ENCODE data around the gene ELANE.

The ELANE gene

DNA sequence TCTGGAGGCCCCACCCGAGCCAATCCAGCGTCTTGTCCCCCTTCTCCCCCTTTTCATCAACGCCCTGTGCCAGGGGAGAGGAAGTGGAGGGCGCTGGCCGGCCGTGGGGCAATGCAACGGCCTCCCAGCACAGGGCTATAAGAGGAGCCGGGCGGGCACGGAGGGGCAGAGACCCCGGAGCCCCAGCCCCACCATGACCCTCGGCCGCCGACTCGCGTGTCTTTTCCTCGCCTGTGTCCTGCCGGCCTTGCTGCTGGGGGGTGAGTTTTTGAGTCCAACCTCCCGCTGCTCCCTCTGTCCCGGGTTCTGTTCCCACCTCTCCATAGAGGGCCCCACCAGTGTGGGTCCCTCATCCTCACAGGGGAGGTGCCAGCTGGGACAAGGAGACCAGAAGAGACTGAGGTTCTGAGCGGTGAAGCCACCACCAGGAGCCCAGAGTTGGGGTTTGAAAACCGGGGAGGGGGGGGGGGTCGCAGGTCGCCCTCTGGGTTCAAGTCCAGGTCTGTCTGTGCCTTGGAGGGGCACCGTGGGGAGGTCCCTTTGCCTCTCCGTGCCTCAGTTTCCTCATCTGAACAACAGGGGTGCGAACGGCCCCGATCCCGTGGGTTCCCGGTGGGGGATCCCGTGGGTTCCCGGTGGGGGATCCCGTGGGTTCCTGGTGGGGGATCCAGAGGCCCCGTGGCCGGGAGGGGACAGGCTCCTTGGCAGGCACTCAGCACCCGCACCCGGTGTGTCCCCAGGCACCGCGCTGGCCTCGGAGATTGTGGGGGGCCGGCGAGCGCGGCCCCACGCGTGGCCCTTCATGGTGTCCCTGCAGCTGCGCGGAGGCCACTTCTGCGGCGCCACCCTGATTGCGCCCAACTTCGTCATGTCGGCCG, at the start of gene ELANE:
Gene ELANE (plus strand): TSS at position 168 of the 878 bp plus-strand sequence. CDS start 26 bp downstream, at position 194.
- no peak for DNase-seq

DNA sequence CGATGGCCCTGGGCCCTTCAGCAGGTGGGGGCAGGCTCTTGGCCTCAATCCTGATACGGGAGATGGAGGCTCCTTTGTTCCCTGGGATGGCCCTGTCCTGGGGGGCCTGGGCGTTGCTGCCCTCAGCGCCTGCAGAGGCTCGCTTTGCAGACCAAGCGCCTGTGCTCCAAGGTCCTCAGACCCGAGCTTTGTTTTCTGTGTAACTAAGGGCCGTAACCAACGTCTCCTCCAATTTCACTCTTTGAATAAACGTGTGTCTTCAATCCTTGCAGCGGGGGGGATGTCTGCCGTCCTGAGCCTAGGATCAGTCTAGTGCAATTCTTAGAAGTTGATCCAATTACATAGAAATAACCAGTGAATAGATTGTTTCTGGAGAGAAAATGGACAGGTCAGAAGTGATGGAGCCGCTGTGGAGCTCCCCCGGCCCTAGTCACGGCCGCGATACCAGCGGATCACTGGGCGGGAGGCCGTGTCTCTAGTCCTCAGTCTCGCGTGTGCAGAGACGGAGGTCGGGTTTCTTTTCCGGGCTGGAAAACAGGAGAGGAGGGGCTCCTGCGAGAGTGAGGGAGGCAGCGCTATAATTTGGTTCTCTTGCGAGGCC, 49.5 kb upstream of the ELANE start:
- no peak for DNase-seq

DNA sequence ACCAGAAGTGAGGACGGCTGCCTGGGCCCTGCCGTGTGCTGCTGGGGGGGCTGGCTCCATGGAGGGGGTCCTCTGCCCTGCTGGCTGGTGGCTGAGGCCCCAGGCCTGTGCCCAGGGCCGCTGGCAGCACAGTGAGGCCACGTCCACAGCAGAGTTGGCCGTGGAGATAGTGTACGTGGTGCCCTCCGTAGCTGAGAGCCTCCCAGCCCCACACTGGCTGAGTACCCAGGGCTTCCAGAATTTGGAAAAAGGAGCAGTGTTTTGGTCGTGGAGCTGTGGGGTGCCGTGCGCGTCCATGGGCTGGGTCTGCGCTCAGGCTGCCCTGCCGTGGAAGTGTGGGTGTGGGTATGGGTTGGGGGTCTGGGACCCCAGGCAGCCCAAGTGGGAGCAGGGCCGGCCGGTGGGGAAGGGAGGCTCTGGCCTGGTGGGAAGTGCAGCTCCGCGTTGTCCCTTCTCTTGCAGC, 49.0 kb upstream of the ELANE start:
- no peak for DNase-seq

DNA sequence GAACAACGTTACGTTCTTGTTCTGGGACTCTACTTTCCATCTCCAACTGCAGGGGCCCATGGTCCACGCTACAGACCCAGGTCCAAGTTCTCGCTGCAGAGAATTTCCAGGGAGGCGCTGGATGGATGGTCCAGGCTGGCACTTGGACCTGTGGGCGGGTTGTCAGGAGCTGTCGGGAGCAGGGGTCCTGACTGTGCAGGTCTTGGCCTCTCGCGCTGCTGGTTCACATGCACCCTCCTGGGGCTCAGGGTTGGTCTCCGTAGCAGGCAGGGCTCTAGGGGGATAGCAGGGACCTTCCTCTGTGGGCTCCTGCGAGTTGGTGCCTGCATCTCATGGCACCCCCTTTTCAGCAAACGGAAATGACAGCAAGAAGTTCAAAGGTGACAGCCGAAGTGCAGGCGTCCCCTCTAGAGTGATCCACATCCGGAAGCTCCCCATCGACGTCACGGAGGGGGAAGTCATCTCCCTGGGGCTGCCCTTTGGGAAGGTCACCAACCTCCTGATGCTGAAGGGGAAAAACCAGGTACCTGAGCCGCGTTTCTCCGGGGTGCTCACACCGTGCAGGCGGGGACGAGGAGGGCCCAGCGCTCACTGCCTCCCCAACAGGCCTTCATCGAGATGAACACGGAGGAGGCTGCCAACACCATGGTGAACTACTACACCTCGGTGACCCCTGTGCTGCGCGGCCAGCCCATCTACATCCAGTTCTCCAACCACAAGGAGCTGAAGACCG, 48.3 kb upstream of the ELANE start:
- no peak for DNase-seq

DNA sequence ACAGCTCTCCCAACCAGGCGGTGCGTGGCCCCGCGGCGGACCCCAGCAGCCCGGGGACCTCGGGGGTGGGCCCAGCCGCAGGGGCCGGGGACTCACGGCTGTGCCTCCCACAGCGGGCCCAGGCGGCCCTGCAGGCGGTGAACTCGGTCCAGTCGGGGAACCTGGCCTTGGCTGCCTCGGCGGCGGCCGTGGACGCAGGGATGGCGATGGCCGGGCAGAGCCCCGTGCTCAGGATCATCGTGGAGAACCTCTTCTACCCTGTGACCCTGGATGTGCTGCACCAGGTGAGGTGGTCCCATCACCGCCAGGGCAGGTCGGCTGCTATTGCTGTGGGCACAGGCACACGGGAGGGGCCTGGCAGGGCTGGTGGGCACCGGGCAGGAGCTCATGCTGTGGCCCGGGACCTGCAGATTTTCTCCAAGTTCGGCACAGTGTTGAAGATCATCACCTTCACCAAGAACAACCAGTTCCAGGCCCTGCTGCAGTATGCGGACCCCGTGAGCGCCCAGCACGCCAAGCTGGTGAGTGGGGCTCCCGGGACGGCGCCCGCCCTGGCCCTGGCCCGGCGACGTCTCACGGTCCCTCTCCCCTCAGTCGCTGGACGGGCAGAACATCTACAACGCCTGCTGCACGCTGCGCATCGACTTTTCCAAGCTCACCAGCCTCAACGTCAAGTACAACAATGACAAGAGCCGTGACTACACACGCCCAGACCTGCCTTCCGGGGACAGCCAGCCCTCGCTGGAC, 47.5 kb upstream of the ELANE start:
- DNase-seq = no peak

DNA sequence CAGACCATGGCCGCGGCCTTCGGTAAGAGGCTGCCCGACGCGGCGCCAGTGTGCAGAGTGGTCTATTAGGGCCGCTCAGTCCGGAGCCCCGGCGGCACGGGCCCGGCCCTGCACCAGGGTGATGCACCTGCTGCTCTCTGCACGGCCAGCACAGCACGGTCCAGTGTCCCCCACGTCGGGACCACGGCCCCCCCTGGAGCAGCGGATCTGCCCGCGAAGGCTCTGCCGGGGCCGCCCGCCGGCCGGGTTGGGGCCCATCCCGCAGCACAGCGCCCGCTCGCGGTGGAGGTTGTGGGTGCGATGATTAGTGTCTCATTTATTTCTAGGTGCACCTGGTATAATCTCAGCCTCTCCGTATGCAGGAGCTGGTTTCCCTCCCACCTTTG, 46.9 kb upstream of the ELANE start:
- no peak for DNase-seq

DNA sequence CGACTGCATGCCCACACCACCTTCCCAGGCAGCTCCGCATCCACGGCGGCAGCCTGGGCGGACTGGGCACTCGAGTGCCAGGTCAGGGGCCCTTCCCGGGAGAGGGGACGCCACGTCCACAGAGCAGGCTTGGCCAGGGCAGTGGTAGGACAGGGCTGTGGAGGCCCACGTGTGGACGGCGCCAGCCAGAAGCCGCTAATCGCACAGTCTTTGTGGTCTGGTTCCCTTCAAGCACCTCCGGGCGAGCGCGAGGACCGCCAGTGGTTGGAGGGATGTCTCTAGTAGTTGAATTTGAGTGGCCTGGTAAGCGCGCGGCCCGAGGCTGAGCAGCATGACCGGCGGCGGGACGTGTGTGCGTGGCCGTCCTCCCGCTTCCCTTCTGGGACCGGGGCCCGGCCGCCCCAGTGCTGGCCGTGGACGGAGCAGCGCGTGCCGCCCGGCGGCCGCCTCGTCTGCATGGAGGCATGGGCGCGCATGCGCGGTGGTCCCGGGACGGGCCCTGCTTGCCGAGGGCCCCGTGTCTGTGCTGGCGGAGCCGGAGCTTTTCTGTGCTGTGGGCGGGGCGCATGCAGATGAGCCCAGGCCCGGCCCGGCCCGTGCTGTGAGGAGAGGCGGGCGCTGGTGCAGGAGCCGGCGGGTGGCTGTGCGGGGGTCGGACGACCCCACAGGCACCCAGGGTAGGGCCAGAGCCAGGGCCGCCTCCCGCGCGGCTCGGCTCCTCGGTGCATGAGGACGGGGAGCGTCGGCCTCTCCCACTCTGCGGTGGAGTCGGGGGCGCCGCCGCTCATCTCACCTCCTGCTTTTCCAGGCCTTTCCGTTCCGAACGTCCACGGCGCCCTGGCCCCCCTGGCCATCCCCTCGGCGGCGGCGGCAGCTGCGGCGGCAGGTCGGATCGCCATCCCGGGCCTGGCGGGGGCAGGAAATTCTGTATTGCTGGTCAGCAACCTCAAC, 46.2 kb upstream of the ELANE start:
- DNase-seq = no peak

DNA sequence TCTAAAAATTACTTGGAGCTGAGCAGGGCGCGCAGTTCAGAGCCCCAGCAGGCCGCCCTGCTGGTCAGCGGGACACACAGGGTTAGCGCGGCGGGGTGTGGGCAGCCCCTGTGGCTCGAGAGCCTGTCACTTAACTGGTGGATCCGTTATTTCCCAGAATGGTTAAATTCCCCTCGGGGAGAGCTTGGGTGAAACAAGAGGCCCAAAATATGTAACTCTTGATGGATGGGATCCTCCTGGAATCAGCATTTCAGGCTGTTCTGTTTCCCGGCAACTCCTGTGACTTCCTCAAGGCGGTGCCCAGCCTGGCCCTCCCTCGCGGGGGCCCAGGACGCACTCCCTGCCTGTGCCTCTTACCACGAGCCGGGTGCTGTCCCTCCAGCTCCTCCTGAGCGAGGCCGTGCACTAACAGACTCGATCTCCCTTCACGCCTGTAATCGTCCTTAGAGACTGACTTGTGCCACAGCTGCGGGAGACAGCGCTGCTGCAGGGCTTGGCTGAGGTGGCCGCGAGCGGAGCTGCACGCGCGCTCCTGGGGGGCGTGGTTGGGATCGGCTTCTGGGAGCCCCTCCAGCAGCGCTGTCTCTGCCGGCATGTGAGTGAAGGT, 45.2 kb upstream of the ELANE start:
- no peak for DNase-seq

DNA sequence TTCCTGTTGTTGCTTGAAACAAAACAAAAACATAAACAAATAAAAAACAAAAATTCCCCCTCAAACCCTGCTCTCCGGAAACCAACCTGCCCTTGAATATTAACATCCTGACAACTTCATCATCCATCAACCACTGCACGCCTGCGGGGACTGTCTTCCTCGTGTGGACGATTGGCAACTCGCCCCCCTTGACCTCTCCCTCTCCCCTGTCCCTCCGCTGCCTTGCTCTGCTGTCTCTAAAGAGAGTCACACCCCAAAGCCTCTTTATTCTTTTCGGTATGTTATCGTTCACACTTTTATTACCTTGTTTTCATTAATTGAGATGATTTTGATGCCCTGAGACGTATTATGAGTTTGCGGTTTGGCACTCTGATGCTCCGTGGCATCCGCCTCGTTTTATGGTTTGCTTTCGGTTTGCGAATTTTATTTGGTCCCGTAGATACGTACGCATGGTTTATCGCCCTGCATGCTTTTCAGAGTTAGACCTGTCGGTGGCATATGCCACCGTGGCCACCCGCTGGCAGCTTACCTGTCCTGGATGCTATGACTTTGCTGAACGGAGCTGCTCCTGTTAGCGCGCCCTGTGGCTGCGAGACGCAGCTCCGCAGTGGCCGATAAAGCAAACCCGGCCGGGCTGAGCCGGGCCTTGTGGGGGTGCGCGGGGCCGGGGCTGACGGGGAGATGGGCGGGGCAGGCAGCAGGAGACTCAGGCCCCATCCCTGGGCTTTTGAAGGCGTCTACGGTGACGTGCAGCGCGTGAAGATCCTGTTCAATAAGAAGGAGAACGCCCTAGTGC, 44.3 kb upstream of the ELANE start:
- DNase-seq = no peak

DNA sequence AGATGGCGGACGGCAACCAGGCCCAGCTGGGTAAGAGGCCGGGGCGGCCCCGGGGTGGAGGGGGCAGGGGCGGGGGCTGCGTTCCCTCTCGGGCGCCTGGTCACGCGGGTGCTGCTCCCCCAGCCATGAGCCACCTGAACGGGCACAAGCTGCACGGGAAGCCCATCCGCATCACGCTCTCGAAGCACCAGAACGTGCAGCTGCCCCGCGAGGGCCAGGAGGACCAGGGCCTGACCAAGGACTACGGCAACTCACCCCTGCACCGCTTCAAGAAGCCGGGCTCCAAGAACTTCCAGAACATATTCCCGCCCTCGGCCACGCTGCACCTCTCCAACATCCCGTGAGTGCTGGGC, 43.7 kb upstream of the ELANE start:
- no peak for DNase-seq

DNA sequence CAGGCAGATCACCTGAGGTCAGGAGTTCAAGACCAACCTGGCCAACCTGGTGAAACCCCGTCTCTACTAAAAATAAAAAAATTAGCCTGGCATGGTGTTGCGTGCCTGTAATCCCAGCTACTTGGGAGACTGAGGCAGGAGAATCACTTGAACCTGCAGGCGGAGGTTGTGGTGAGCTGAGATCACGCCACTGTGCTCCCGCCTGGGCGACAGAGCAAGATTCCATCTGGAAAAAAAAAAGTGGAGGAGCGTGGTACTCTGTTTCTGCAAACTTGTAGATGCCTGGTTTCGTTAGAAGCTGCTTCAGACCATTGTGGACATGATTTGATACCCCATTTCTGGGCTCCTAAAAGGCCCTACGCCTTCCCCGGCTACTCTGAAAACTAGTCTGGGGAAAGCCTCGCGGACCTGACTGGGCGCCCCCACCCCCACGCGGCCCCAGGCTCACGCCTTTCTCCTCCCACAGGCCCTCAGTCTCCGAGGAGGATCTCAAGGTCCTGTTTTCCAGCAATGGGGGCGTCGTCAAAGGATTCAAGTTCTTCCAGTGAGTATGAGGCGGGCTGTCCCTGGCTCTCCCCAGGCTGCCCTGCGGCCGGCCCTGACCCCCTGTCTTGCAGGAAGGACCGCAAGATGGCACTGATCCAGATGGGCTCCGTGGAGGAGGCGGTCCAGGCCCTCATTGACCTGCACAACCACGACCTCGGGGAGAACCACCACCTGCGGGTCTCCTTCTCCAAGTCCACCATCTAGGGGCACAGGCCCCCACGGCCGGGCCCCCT, 41.8 kb upstream of the ELANE start:
- no peak for DNase-seq

DNA sequence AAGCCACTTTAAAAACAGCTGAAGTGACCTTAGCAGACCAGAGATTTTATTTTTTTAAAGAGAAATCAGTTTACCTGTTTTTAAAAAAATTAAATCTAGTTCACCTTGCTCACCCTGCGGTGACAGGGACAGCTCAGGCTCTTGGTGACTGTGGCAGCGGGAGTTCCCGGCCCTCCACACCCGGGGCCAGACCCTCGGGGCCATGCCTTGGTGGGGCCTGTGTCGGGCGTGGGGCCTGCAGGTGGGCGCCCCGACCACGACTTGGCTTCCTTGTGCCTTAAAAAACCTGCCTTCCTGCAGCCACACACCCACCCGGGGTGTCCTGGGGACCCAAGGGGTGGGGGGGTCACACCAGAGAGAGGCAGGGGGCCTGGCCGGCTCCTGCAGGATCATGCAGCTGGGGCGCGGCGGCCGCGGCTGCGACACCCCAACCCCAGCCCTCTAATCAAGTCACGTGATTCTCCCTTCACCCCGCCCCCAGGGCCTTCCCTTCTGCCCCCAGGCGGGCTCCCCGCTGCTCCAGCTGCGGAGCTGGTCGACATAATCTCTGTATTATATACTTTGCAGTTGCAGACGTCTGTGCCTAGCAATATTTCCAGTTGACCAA, 41.1 kb upstream of the ELANE start:
- DNase-seq = no peak

DNA sequence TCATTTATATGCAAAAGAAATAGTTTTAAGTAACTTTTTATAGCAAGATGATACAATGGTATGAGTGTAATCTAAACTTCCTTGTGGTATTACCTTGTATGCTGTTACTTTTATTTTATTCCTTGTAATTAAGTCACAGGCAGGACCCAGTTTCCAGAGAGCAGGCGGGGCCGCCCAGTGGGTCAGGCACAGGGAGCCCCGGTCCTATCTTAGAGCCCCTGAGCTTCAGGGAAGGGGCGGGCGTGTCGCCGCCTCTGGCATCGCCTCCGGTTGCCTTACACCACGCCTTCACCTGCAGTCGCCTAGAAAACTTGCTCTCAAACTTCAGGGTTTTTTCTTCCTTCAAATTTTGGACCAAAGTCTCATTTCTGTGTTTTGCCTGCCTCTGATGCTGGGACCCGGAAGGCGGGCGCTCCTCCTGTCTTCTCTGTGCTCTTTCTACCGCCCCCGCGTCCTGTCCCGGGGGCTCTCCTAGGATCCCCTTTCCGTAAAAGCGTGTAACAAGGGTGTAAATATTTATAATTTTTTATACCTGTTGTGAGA, 40.5 kb upstream of the ELANE start:
- DNase-seq = no peak

DNA sequence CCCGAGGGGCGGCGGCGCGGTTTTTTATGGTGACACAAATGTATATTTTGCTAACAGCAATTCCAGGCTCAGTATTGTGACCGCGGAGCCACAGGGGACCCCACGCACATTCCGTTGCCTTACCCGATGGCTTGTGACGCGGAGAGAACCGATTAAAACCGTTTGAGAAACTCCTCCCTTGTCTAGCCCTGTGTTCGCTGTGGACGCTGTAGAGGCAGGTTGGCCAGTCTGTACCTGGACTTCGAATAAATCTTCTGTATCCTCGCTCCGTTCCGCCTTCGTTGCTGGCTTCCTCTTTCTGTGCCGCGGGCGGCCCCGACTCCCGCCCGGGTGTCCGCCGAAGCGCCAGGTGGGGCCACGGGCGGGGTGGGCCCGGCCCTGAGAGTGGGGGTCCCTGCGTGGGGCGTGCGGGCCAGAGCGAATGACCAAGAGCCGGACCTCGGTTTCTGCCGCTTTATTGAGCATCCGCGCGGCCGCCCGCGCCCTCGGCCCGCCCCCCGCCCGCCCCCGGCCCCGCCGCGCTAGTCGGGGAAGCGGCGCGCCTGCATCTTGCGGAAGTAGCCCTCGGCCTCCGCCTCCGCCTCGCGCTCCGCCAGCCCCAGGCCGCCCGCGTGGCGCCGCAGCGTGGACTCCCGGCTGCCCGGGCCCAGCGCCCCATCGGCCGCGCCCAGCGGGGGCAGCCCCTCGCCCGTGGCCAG, 39.9 kb upstream of the ELANE start:
- no peak for DNase-seq

DNA sequence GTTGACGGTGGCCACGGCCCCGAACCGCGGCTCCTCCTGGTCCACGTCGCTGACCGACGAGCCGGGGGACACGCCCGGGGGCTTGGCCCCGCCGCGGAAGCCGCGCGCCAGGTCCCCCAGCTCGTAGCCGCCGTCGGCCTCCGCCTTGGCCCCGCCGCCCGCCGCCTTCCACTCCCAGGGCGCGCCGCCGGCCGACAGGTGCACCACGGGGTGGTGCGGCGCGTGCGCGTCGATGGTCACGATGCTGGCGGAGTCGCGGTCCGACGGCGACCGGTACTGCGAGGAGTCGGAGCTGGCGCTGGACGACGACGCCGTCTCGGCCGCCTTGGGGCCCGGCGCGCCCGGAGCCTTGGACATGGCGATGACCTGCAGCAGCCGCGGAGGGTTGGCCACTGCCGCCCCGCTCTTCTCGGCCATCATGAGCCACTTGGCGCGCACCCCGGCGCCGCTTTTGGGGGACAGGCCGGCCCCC, 39.3 kb upstream of the ELANE start:
- no peak for DNase-seq

DNA sequence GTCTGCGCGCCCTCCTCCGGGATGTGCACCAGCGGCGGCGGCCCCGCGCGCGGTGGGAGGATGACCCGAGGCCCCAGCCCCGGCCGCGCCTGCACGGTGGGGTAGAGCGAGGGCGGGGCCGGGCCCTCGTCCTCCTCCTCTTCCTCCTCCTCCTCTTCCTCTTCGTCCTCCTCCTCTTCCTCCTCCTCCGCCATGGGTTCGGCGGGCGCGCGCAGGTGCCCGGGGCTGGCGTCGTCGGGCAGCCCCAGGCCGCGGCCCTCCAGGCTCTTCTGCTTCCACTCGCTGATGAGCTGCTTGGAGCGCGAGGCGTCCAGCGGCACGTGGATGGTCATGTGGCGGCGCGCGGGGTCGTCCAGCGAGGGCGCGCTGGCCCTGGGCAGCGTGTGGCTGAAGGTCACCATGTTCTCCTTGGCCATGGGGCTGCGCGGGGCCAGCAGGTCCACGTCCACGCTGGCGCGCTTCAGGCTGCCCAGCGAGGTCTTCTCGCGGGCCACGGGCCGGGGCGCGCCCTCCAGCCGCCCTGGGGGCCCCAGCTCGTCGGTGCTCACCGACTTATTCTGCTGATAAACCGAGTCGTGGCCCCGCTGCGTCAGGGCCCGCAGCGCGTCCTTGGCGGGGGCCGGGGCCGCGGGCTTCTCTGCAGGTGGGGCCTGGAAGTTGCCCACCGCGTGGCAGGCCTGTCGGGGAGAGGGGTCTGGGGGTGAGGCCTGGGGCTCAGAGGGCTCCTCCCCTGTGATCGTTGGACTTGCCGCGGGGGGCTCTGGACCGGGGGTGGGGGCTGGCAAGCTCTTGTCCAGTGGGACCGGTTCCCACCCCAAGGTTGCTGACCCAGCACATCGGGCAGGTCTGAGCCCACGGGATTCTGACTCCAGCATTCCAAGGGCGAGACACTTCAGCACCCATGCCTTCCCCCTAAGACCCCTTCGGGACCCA, 38.6 kb upstream of the ELANE start:
- DNase-seq = no peak
